Calu3 (cell line): ENCODE measurements around the gene PARL. TPM values are rescaled to one million over a fixed set of nuclear protein-coding genes. Genes with fewer than 3 reads are reported as not detected.
"Not testable (repeated sequence)": the region's sequence is repeated elsewhere in the genome, so short reads cannot be mapped to it uniquely, and the experiment has no call there.

Experiments used
- BruUV-seq: library from RNA; stranded (reverse); fragments of 400-500 nt; replicated peaks from 2 replicates; lab custom pipeline; 2021; lab: Mats Ljungman, UMichigan
- CTCF ChIA-PET: fragments of 300-600 bp; sonication (Branson Sonifier 250); formaldehyde crosslinking; loops from one replicate; lab custom pipeline; 2022; ENCODE audit warnings: antibody characterized with exemption; lab: Charles Lee
- DNase-seq: peaks from one replicate; pipeline ENCODE4 v3.0.0; 2022
- H3K27ac Mint-ChIP-seq: one replicate; pipeline ENCODE4 v1.8.0; 2022; ENCODE audit warnings: mixed read lengths; ENCODE audit not compliant: unreplicated experiment
- H3K27me3 Mint-ChIP-seq: one replicate; pipeline ENCODE4 v1.8.0; 2022; ENCODE audit warnings: mixed read lengths; ENCODE audit not compliant: unreplicated experiment
- H3K36me3 Mint-ChIP-seq: one replicate; pipeline ENCODE4 v1.8.0; 2022; ENCODE audit warnings: mild to moderate bottlenecking, moderate library complexity, mixed read lengths; ENCODE audit not compliant: insufficient read depth, unreplicated experiment
- H3K4me1 Mint-ChIP-seq: one replicate; pipeline ENCODE4 v1.8.0; 2022; ENCODE audit warnings: mild to moderate bottlenecking, low read depth, mixed read lengths; ENCODE audit not compliant: unreplicated experiment
- H3K4me3 Mint-ChIP-seq: one replicate; pipeline ENCODE4 v1.8.0; 2022; ENCODE audit warnings: mild to moderate bottlenecking, low read depth, moderate library complexity, mixed read lengths; ENCODE audit not compliant: unreplicated experiment
- H3K9me3 Mint-ChIP-seq: one replicate; pipeline ENCODE4 v1.8.0; 2022; ENCODE audit warnings: low read depth, mixed read lengths; ENCODE audit not compliant: unreplicated experiment
- intact Hi-C: fragments of 100-400 bp; cut with micrococcal nuclease; formaldehyde crosslinking; loops from one replicate; pipeline ENCODE4 v1.10.0; 2022; ENCODE audit not compliant: unreplicated experiment
- total RNA-seq: library from RNA; stranded (reverse); gene quantifications from 2 replicates; pipeline ENCODE4 v1.2.3, GENCODE V29; 2022
- TF ChIP-seq, protein P1 (sequence below): fragments of 200-600 bp; IDR thresholded peaks from one replicate; pipeline ENCODE4 v1.8.0; 2022; ENCODE audit warnings: antibody characterized with exemption; ENCODE audit not compliant: unreplicated experiment

PARL gene
- total RNA-seq, 1 experiment from 2014 or later, result 80.4 TPM

DNA sequence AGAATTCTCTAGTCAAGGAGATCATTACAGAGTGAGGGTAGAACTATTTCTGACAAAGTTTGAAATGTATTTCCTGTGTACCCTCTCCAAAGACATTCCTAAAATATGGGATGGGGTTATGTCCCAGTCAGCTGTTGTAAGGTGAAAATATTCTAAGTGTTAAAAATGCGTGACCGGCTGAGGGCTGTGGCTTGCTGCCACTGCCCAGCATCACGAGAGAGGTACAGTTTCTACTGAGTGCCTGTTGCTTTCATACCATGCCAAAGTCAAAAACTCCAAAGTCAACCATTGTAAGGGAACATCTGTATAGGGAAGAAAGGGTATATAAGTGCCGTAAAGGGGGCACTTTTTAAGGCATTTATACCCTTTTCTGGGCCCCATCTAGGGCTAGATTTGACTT, 90.2 kb downstream of the PARL start:
- Mint-ChIP-seq H3K27me3 (no peaks in the 10 kb centered on the region), H3K9me3 (no peaks in the 10 kb centered on the region), H3K27ac (no peak overlapping the region), H3K36me3 (peaks cover 31% of the 10 kb centered on the region), H3K4me3 (no peak overlapping the region), H3K4me1 (no peaks in the 10 kb centered on the region)
- no peak for DNase-seq
- BruUV-seq, result no TSS peak
- TF ChIP-seq, protein P1, sequence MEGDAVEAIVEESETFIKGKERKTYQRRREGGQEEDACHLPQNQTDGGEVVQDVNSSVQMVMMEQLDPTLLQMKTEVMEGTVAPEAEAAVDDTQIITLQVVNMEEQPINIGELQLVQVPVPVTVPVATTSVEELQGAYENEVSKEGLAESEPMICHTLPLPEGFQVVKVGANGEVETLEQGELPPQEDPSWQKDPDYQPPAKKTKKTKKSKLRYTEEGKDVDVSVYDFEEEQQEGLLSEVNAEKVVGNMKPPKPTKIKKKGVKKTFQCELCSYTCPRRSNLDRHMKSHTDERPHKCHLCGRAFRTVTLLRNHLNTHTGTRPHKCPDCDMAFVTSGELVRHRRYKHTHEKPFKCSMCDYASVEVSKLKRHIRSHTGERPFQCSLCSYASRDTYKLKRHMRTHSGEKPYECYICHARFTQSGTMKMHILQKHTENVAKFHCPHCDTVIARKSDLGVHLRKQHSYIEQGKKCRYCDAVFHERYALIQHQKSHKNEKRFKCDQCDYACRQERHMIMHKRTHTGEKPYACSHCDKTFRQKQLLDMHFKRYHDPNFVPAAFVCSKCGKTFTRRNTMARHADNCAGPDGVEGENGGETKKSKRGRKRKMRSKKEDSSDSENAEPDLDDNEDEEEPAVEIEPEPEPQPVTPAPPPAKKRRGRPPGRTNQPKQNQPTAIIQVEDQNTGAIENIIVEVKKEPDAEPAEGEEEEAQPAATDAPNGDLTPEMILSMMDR, result no peak
- CTCF ChIA-PET, result no interaction called here
- intact Hi-C loops, result no loop called here

DNA sequence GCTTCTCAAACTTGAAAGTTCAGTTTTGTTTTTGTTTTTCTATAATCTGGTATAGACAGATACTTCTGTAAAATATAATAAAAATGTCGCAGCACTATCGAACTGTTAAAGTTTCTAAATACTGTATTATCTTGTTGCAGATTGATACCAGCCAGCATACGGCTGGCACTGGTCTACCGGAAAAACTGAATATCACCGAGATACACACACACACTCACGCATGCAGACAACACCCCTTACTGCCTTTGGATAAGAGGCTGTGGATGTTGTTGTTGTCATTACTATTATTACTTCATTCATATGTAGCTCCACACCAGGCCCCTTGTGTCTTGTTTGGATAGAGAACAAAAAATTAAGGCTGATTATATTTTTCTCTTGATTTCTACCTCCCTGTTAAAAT, 91.7 kb downstream of the PARL start:
- Mint-ChIP-seq H3K4me1 (no peaks in the 10 kb centered on the region), H3K27me3 (no peaks in the 10 kb centered on the region), H3K9me3 (no peaks in the 10 kb centered on the region), H3K27ac (no peak overlapping the region), H3K4me3 (no peak overlapping the region), H3K36me3 (peaks cover 17% of the 10 kb centered on the region)
- intact Hi-C loops, result no loop called here
- DNase-seq, result no peak
- CTCF ChIA-PET, result no interaction called here
- TF ChIP-seq, protein P1, result no peak
- BruUV-seq, result no TSS peak

DNA sequence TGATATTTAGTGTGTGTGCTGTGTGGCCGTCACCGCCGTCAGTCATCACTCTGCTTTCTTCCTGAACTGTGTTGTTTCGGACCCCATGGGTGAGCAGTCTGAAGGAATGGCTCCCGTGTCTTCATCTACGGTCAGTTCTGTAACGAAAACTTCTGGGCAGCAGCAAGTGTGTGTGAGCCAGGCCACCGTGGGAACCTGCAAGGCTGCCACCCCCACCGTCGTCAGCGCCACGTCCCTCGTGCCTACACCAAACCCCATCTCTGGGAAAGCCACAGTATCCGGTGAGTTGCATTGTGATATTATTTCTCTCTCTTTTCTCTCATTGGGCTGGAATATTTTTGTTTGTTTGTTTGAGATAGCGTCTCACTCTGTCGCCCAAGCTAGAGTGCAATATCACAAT, 94.0 kb downstream of the PARL start:
- H3K27me3 Mint-ChIP-seq, result no peaks in the 10 kb centered on the region
- TF ChIP-seq, protein P1, result no peak
- CTCF ChIA-PET, result no interaction called here
- no peaks in the 10 kb centered on the region for H3K4me1 Mint-ChIP-seq
- no peak overlapping the region for H3K27ac Mint-ChIP-seq
- BruUV-seq, result no TSS peak
- H3K4me3 Mint-ChIP-seq, result no peak overlapping the region
- peaks cover 26% of the 10 kb centered on the region for H3K36me3 Mint-ChIP-seq
- no peaks in the 10 kb centered on the region for H3K9me3 Mint-ChIP-seq
- intact Hi-C loops, result no loop called here
- no peak for DNase-seq

DNA sequence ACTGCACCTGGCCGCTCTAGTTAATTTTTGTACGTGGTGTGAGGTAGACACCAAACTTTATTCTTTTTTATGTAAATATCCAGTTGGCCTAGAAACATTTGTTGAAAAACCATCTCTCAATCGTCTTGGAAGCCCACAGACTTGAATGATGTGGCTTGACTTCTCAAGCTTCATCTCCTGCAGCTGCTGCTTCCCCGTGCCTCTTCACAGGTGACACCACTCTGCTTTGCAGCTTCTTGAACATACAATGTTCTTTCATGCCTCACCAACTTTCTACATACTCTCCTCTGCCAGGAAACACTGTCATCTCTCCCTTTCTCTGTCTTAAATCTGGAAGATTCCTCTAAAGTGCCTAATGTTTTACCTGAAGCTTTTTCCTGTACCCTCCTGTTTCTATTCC, 94.9 kb downstream of the PARL start:
- Mint-ChIP-seq H3K36me3 (peaks cover 32% of the 10 kb centered on the region), H3K9me3 (no peaks in the 10 kb centered on the region), H3K27me3 (no peaks in the 10 kb centered on the region), H3K4me3 (no peak overlapping the region), H3K27ac (no peak overlapping the region), H3K4me1 (no peaks in the 10 kb centered on the region)
- BruUV-seq, result no TSS peak
- CTCF ChIA-PET, result no interaction called here
- intact Hi-C loops, result no loop called here
- TF ChIP-seq, protein P1, result no peak
- DNase-seq, result no peak

DNA sequence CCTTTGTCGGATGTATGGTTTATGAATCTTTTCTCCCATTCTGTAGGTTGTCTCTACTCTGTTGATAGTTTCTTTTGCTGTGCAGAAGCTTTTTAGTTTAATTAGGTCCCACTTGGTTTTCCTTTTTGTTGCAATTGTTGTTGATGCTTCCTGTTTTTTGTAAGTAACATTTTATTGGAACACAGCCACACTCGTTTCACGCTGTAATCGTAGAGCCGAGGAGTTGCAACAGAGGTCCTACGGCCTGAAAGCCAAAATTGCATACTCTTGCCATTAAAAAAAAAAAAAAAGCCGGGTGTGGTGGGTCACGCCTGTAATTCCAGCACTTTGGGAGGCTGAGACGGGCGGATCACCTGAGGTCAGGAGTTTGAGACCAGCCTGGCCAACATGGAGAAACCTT, 100.2 kb downstream of the PARL start:
- CTCF ChIA-PET, H3K4me1 Mint-ChIP-seq, H3K4me3 Mint-ChIP-seq, H3K9me3 Mint-ChIP-seq, BruUV-seq, H3K27me3 Mint-ChIP-seq, intact Hi-C loops, H3K27ac Mint-ChIP-seq, DNase-seq: not testable (repeated sequence)
- H3K36me3 Mint-ChIP-seq, result peaks cover 39% of the 10 kb centered on the region
